Peyer's patch (tissue), 4 donors: ENCODE results near the gene PUS1.

ENCODE experiments used
- CTCF ChIP-seq, 6 experiments: fragments of 450-650 bp in 4 of 6; fragments of 200-600 bp in 2 of 6; sonication (generic) in 1 of 6; IDR thresholded peaks; one replicate each; pipeline ENCODE4 v1.5.1; 2017 to 2019; ENCODE audit warnings: antibody characterized with exemption in 6 of 6, mild to moderate bottlenecking in 3 of 6, moderate library complexity in 1 of 6
- POLR2A ChIP-seq, 2 donors: fragments of 450-650 bp; IDR thresholded peaks; one replicate each; pipeline ENCODE4 v1.5.1; 2017; ENCODE audit warnings: antibody characterized with exemption in 2 of 2, mild to moderate bottlenecking in 2 of 2, moderate library complexity in 2 of 2

DNA sequence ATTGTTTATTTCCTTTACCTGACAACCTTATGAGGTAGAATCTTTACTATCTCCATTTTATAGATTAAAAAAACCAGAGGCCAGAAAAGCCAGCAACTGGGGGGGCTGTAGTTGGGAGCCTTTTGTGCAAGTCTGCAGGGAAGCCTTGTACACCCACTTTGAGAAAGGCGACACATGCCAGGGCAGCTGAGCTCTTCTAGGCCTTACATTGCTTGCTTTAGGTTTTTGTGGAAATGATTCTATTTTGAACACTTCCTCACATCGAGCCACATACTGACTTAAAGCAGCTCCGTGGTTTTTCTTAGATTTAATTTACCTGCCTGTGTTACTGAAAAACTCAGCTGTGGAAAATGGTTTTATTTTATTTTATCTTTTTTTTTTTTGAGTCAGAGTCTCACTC, 55.3 kb downstream of the PUS1 start:
- TF ChIP-seq CTCF (IDR thresholded peaks at IDR 0.05) (no peak), POLR2A (IDR thresholded peaks at IDR 0.05) (no peak)
